A673 (cell line): ENCODE measurements around the gene TMEM161A. TPM values are rescaled to one million over a fixed set of nuclear protein-coding genes. Genes with fewer than 3 reads are reported as not detected.
"Not testable (repeated sequence)": the region's sequence is repeated elsewhere in the genome, so short reads cannot be mapped to it uniquely, and the experiment has no call there.

Source experiments
- BruUV-seq: library from RNA; stranded (reverse); fragments of 400-500 nt; replicated peaks from 2 replicates; lab custom pipeline; 2021; lab: Mats Ljungman, UMichigan
- CTCF ChIA-PET: fragments of 300-600 bp; sonication (Branson Sonifier 250); formaldehyde crosslinking; loops from one replicate; lab custom pipeline; 2022; ENCODE audit warnings: antibody characterized with exemption; lab: Charles Lee
- POLR2A ChIA-PET: fragments of 300-600 bp; sonication (Branson Sonifier 250); formaldehyde crosslinking; loops from one replicate; lab custom pipeline; 2022; ENCODE audit warnings: antibody characterized with exemption; ENCODE audit not compliant: low non-redundant PET; lab: Charles Lee
- DNase-seq: peaks from one replicate; pipeline ENCODE4 v3.0.0-alpha.2; 2015; ENCODE audit warnings: low spot score
- H3K27ac ChIP-seq: fragments of 200-600 bp; sonication (generic); 2 replicates; pipeline ENCODE4 v1.5.1; 2016; ENCODE audit warnings: mixed run types, low read depth, mild to moderate bottlenecking, mixed read lengths, antibody characterized with exemption, low read length; ENCODE audit not compliant: poor library complexity, severe bottlenecking
- H3K27me3 ChIP-seq: fragments of 200-600 bp; sonication (generic); replicated peaks from 2 replicates; pipeline ENCODE4 v1.6.1; 2017; ENCODE audit warnings: mixed run types, low read depth, mild to moderate bottlenecking, mixed read lengths, antibody characterized with exemption, low read length; ENCODE audit not compliant: insufficient read depth, poor library complexity
- H3K36me3 ChIP-seq: fragments of 200-600 bp; sonication (generic); 2 replicates; pipeline ENCODE4 v1.6.1; 2016; ENCODE audit warnings: mixed run types, mild to moderate bottlenecking, mixed read lengths, antibody characterized with exemption, low read length; ENCODE audit not compliant: insufficient read depth, poor library complexity, severe bottlenecking
- H3K4me1 ChIP-seq: fragments of 200-600 bp; sonication (generic); 2 replicates; pipeline ENCODE4 v1.6.1; 2017; ENCODE audit warnings: mixed run types, mild to moderate bottlenecking, mixed read lengths, antibody characterized with exemption, low read length; ENCODE audit not compliant: insufficient read depth, poor library complexity, severe bottlenecking
- H3K4me3 ChIP-seq: fragments of 200-600 bp; sonication (generic); 2 replicates; pipeline ENCODE4 v1.5.1; 2016; ENCODE audit warnings: low read depth, mixed run types, mild to moderate bottlenecking, mixed read lengths, low read length; ENCODE audit not compliant: poor library complexity, severe bottlenecking
- H3K9me3 ChIP-seq: fragments of 200-600 bp; sonication (generic); 2 replicates; pipeline ENCODE4 v1.6.1; 2016; ENCODE audit warnings: mixed run types, low read depth, mild to moderate bottlenecking, mixed read lengths, antibody characterized with exemption, low read length; ENCODE audit not compliant: poor library complexity, severe bottlenecking
- CTCF ChIP-seq: fragments of 300-800, 200-600 bp; sonication (generic); conservative IDR thresholded peaks from 2 replicates; pipeline ENCODE4 v1.5.1; 2017; ENCODE audit warnings: low read depth, mild to moderate bottlenecking, antibody characterized with exemption, low read length, moderate library complexity, mixed read lengths
- EZH2 ChIP-seq: fragments of 200-600 bp; sonication (generic); IDR thresholded peaks from 2 replicates; pipeline ENCODE4 v1.6.1; 2017; ENCODE audit warnings: borderline replicate concordance, low read depth, mild to moderate bottlenecking, mixed read lengths, antibody characterized with exemption, low read length; ENCODE audit not compliant: poor library complexity, severe bottlenecking
- intact Hi-C: fragments of 100-400 bp; cut with micrococcal nuclease; formaldehyde crosslinking; loops from one replicate; pipeline ENCODE4 v1.10.0; 2022; ENCODE audit not compliant: unreplicated experiment
- total RNA-seq: library from RNA; stranded (reverse); gene quantifications from 2 replicates; pipeline ENCODE4 v1.2.3, GENCODE V29; 2021

Gene TMEM161A
- total RNA-seq, 1 experiment from 2014 or later: 34.4 TPM

GRCh38 chr19:19152668-19153384, 14.5 kb upstream of the TMEM161A start:
- H3K27ac ChIP-seq: no peak overlapping the region
- no peaks in the 10 kb centered on the region for H3K4me1 ChIP-seq
- H3K27me3 ChIP-seq: no peaks in the 10 kb centered on the region
- H3K9me3 ChIP-seq: no peaks in the 10 kb centered on the region
- ChIA-PET POLR2A (no interaction called here), CTCF (no interaction called here)
- TF ChIP-seq CTCF (no peak), EZH2 (no peak)
- DNase-seq: no peak
- no TSS peak for BruUV-seq
- intact Hi-C loops: no loop called here
- no peaks in the 10 kb centered on the region for H3K36me3 ChIP-seq
- H3K4me3 ChIP-seq: no peak overlapping the region

DNA sequence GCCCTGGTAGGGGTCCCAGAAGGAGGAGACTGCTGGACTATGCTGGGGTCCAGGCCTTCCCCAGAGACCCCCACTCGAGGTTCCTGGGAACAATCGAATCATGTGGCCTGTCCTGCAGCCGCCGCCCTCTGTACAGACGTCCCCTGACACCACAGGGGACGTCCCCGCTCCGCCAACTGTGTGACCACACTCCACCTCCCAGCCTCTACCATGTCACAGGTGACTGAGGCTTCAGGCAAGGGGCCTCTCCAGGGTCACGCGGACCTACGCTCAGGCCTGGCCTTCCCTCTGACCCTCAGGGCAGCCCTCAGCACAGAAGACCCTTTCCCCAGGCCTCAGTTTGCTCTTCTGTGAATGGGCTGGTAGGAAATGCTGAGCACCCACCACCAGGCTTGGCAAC, 13.1 kb upstream of the TMEM161A start:
- POLR2A ChIA-PET: no interaction called here
- H3K27ac ChIP-seq: no peak overlapping the region
- TF ChIP-seq CTCF: no peak
- no peak for TF ChIP-seq EZH2
- no TSS peak for BruUV-seq
- intact Hi-C loops: no loop called here
- H3K27me3 ChIP-seq: no peaks in the 10 kb centered on the region
- CTCF ChIA-PET: no interaction called here
- DNase-seq: no peak
- H3K4me3 ChIP-seq: no peak overlapping the region
- no peaks in the 10 kb centered on the region for H3K4me1 ChIP-seq
- no peaks in the 10 kb centered on the region for H3K36me3 ChIP-seq
- H3K9me3 ChIP-seq: no peaks in the 10 kb centered on the region

GRCh38 chr19:19149435-19149834, 11.2 kb upstream of the TMEM161A start:
- no peak for TF ChIP-seq CTCF
- H3K36me3 ChIP-seq: no peaks in the 10 kb centered on the region
- ChIA-PET POLR2A (no interaction called here), CTCF (no interaction called here)
- H3K27ac ChIP-seq: no peak overlapping the region
- BruUV-seq: no TSS peak
- no peak overlapping the region for H3K4me3 ChIP-seq
- no peaks in the 10 kb centered on the region for H3K9me3 ChIP-seq
- H3K4me1 ChIP-seq: no peaks in the 10 kb centered on the region
- intact Hi-C loops: loop anchor here (5.0 kb wide), 1 partner anchor 338 kb away; no protein-coding TSS in a partner anchor
- no peaks in the 10 kb centered on the region for H3K27me3 ChIP-seq
- DNase-seq: no peak

GRCh38 chr19:19148504-19148903, 10.2 kb upstream of the TMEM161A start:
- intact Hi-C loops: loop anchor here (5.0 kb wide), 1 partner anchor 339 kb away; no protein-coding TSS in a partner anchor
- H3K4me1 ChIP-seq, CTCF ChIA-PET, H3K9me3 ChIP-seq, DNase-seq, POLR2A ChIA-PET, H3K27me3 ChIP-seq, BruUV-seq, H3K36me3 ChIP-seq, H3K27ac ChIP-seq, H3K4me3 ChIP-seq: not testable (repeated sequence)
